NCI-H187 treated with DMSO at 0.1 percent for 48 hours (cell line): ENCODE data around the gene LRRC17.
"Not testable (repeated sequence)": the region's sequence is repeated elsewhere in the genome, so short reads cannot be mapped to it uniquely, and the experiment has no call there.

ENCODE experiments used
- DNase-seq: peaks from one replicate; lab custom pipeline; 2025; lab: John Stamatoyannopoulos, UW

The LRRC17 gene

GRCh38 chr7:102942868-102943267 lies 30.1 kb downstream of the LRRC17 start:
- DNase-seq: no peak

DNA sequence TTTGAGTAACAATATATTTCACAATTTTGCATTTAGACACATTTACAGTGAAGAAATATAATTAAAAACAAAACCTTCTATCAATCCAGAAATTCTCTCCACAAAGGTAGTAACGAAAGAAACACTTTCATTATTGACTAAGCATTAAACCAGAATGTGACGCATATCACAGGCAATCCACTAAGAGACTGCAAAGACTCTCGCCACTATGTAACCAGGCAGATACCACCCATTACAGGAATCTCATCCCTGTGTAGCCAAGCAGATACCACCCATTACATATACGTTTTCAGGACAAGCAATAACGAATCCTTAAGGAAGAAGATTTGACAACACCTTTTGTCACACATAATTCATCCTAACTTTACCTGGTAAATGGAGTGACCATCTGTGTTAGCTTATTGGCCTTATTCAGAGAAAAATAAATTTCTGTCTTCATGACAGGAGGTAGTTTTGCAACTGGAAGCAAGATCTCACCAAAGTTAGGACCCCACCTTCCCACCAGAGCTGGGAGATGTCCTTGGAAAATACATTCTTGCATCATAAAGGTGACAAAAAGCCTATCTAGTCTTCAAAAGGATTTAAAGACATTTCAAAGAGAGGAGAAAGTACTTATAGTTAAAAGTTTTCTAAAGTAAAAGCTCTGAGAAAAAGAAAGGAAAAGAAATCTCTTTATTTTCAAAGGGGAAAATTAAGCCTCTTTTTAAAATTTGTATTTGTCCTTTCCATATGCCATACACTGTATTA lies 30.8 kb downstream of the LRRC17 start:
- DNase-seq: no peak

- no peak for DNase-seq
Observed at GRCh38 chr7:102944241-102944640, 31.4 kb downstream of the LRRC17 start.

DNA sequence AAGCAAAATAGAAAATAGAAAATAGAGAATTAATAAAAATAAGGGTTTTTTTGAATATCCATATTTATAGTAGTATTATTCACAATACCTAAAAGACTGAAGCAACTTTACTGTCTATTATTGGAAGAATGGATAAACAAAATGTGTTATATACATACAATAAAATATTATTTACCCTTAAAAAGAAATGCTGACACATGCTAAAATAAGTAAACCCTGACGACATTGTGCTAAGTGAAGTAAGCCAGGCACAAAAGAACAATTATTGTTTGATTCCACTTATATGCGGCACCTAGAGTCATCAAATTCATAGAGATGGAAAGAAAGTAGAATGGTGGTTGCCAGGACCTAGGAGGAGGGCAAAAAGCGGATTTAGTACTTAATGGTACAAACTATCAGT lies 39.0 kb downstream of the LRRC17 start:
- no peak for DNase-seq

DNA sequence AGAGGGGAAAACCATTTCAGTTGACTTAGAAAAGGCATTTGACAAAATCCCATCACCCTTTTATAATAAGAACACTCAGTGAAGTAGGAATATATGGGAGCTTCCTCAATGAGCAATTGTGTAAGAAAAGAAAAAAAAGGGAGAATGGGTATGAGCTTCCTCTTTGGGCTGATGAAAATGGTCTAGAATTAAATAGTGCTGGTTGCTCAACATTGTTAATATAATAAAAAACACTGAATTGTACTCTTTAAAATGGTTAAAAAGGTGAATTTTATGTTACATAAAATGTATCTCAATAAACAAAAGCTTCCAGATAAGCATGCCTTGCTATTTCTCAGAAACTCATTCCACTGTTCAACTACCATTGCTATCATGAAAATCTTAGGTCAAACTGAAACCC lies 40.6 kb downstream of the LRRC17 start:
- DNase-seq: no peak

GRCh38 chr7:102954359-102954758 lies 41.6 kb downstream of the LRRC17 start:
- not testable (repeated sequence) for DNase-seq

GRCh38 chr7:102958004-102958403 lies 45.2 kb downstream of the LRRC17 start:
- DNase-seq: not testable (repeated sequence)

DNA sequence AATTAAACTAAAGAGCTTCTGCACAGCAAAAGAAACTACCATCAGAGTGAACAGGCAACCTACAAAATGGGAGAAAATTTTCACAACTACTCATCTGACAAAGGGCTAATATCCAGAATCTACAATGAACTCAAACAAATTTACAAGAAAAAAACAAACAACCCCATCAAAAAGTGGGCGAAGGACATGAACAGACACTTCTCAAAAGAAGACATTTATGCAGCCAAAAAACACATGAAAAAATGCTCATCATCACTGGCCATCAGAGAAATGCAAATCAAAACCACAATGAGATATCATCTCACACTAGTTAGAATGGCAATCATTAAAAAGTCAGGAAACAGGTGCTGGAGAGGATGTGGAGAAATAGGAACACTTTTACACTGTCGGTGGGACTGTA lies 49.2 kb downstream of the LRRC17 start:
- DNase-seq: not testable (repeated sequence)

- no peak for DNase-seq
Observed at GRCh38 chr7:102966465-102966864, 53.7 kb downstream of the LRRC17 start.

- no peak for DNase-seq
Observed at GRCh38 chr7:102967798-102968197, 55.0 kb downstream of the LRRC17 start.

DNA sequence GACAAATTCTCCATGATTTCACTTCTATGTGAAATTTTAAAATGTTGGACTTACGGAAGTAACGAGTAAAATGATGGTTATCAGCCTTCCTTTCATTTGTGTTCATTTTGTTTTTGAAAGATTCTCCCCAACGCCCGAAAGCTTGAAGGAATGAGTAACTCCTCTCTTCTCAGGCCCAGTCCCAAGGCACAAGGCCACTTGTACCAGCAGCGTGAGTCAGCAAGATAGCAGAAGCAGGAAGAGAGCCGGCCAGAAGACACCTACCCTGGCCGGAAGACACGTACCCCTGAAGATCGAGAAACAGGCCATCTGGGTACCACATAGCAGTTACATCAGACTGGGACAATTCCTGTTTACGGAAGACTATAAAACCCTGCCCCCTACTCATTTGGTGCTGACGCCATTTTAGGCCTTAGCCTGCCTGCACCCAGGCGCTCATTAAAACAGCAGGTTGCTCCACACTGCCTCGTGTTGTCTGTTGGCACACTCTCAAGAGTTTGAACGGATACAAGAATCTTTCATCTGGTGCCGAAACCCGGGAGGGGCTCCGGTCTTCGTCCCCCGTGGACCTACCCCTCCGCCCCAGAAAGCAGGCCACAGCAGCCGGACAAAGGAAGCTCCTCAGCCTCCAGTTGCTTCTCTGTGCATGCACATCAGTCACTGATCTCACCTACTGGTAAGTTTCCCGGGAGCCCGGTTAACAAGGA lies 60.4 kb downstream of the LRRC17 start:
- no peak for DNase-seq

DNA sequence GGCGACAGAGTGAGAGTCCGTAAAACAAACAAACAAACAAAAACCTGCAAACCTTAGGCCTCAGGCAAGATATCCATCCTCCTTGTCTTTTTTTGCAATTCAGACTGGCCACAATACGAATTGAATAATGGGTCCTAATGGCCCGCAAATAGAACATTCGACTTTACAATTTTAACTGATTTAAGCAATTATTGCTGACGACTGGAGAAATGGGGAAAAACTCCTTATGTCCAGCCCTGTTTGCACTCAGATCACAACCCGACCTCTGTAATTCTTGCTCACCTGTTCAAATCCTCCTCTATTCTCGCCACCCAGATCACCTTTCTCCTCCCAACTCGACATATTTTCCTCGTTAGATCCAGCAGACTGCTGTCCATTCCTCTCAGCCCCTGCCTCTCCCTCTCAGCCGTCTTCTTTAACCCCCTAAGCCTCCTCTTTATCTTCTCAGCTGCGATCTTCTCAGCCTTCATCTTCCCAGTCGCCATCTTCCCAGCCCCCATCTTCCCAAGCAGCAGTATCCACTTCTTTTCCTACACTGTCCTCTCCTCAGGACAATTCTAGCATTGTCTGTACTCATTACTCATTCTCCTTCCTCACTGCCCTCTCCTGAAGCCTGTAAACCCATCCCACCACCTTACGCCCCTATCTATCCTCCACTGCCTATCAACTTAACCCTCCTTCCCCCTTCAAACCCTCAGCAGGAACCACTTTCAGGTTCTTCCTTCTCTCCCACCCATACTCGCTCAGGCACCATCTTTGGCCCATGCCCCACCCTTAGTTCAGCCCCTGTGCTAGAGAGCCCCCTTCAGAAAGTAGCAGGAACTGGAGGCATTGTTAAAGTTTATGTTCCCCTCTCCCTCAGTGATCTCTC lies 61.8 kb downstream of the LRRC17 start:
- no peak for DNase-seq

- no peak for DNase-seq
Observed at GRCh38 chr7:102975854-102976253, 63.1 kb downstream of the LRRC17 start.

DNA sequence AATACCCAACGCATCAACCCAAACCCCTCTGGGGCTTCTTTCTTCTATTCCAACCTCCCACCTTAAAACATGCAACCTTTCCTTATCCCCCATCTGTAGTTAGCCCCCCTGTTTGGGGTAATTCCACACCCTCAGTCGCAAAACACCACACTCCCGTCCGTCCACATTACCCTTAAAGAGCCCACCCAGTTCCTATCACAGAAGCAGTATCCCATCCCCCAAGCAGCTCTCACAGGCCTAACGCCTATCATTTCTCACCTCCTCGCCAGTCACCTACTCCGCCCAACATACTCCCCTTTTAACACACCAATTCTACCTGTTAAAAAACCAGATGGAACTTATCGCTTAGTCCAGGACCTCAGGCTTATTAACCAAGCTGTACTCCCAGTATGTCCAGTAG lies 63.7 kb downstream of the LRRC17 start:
- DNase-seq: no peak

GRCh38 chr7:102977586-102977985 lies 64.8 kb downstream of the LRRC17 start:
- not testable (repeated sequence) for DNase-seq

GRCh38 chr7:102978284-102978683 lies 65.5 kb downstream of the LRRC17 start:
- no peak for DNase-seq

DNA sequence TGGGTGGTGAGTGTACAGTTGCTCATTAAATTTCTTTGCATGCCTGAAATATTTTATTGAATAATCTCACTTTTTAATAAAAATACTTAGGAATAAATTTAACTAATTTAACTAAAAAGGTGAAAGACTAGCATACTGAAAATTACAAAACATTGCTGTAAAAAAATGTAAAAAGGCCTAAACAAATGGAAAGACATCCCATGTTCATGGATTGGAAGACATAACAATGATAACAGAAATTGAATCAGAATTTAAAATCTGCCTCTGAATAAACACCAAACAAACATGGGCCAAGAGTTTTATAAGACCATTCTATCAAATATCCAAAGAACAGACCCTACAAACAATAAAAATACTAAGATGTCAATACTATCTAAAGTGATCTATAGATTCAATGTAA lies 66.9 kb downstream of the LRRC17 start:
- no peak for DNase-seq

- DNase-seq: no peak
Observed at GRCh38 chr7:102981451-102981850, 68.7 kb downstream of the LRRC17 start.

GRCh38 chr7:102982235-102982634 lies 69.4 kb downstream of the LRRC17 start:
- no peak for DNase-seq

DNA sequence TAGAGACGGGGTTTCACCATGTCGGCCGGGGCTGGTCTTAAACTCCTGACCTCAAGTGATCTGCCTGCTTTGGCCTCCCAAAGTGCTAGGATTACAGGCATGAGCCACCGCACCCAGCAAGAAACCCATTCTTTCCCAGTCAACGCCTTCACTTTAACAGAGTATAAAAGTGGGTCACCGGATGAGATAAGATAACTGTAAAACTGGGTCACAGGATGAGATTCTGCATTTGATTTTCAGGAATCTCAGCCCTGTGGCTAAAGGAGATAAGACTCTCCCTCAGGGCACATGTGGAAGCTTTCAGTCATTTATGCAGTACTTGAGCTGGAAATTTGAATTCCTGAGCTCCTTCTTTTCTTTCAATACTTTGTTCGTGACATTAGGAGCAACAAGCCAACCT lies 70.8 kb downstream of the LRRC17 start:
- no peak for DNase-seq

DNA sequence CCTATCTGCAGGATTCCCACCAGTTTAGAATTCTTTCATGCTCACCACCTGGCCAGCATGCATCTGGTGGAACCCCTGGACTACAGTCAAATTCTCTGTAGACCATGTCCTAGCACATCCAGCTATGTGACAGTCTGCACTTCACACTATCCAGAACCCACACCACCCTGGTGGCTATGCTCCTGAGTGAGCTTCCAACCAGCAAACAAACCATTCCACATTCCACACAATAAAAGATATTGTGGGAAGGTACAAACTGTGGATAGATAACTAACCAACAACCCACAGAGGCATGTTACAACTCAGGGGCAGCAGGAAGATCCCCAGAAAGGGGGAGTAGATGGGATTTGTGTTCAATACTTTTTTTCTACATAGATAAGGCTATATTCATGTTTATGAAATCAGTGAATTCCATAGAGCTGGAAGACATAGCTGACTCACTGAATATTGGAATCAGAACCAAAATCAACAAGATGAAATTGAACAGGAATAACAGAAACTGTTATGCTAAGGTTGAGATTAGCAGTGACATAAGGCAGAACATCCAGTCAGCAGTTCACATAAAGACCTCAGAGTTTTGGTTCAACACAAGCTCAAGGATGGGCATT lies 72.5 kb downstream of the LRRC17 start:
- DNase-seq: no peak

- no peak for DNase-seq
Observed at GRCh38 chr7:102988088-102988487, 75.3 kb downstream of the LRRC17 start.
